HepG2 (cell line): ENCODE data around the gene SAMD9. TPM values are rescaled to one million over a fixed set of nuclear protein-coding genes. Genes with fewer than 3 reads are reported as not detected.

Experiments
- NRL ChIP-seq: sonication (generic); formaldehyde crosslinking; IDR thresholded peaks from 2 replicates; pipeline ENCODE4 v1.5.0; 2020; ENCODE audit warnings: missing genetic modification reagents, mild to moderate bottlenecking, moderate library complexity, borderline replicate concordance
- ZNF570 ChIP-seq: sonication (generic); formaldehyde crosslinking; IDR thresholded peaks from 2 replicates; pipeline ENCODE4 v1.4.0; 2020; ENCODE audit warnings: mild to moderate bottlenecking, missing genetic modification reagents, borderline replicate concordance
- polyA plus RNA-seq, 8 experiments: library from polyadenylated mRNA; depleted of rRNA in 3 of 8; stranded (reverse) in 7 of 8; unstranded in 1 of 8; fragments of >200 nt; fragmentation: Illumina TruSeq in 4 of 8; extraction: Trizol in 4 of 8; gene quantifications; 2 replicates each; pipeline versions ENCODE4 v1.2.1 to v1.2.3, GENCODE V29; 2011 to 2016; ENCODE audit warnings: low read depth in 4 of 8, missing spikeins in 1 of 8, mixed read lengths in 1 of 8; ENCODE audit not compliant: insufficient read depth in 1 of 8
- total RNA-seq, 5 experiments: library from RNA; depleted of rRNA; stranded (reverse); fragments of >200 nt; fragmentation: Illumina TruSeq; extraction: Trizol; gene quantifications; 2 replicates each; pipeline ENCODE4 v1.2.3, GENCODE V29; 2016; ENCODE audit warnings: low read depth in 1 of 5
- TF ChIP-seq, protein P1 (sequence below): sonication (generic); formaldehyde crosslinking; IDR thresholded peaks from 2 replicates; pipeline ENCODE4 v1.5.0; 2020; ENCODE audit warnings: mild to moderate bottlenecking, missing genetic modification reagents, borderline replicate concordance
- TF ChIP-seq, protein P2 (sequence below), 2 experiments: fragments of 450-650 bp in 1 of 2; sonication (generic) in 1 of 2; formaldehyde crosslinking; IDR thresholded peaks; 2 replicates each; pipeline versions ENCODE4 v1.5.0 to v1.8.0; 2020 to 2022; ENCODE audit warnings: mild to moderate bottlenecking in 1 of 2, missing genetic modification reagents in 1 of 2

The SAMD9 gene
- total and polyA plus RNA-seq, 2 of the 13 experiments (the other 11 are each of a cell fraction or from before 2014, with no cell fraction given), result 0.08 to 1.5 TPM

DNA sequence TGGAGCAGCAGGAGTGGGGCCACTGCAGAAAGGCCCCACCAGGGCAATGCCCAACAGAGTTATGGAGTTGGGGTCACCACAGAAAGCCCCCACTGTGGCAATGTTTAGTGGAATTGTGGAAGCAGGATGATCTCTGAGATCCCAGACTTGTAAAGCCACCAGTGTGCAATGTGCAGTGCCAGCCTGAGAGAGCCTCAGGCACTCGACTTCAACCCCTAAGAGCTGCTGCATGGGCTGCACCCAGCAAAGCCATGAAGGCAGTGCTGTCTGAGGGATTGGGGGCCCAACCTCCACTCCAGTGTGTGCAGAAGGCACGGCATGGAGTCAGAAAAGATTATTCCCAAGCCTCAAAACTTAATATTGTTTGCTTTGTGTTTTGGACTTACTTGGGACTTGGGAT lies 20.4 kb downstream of the SAMD9 start (continued):
- TF ChIP-seq, protein P1, sequence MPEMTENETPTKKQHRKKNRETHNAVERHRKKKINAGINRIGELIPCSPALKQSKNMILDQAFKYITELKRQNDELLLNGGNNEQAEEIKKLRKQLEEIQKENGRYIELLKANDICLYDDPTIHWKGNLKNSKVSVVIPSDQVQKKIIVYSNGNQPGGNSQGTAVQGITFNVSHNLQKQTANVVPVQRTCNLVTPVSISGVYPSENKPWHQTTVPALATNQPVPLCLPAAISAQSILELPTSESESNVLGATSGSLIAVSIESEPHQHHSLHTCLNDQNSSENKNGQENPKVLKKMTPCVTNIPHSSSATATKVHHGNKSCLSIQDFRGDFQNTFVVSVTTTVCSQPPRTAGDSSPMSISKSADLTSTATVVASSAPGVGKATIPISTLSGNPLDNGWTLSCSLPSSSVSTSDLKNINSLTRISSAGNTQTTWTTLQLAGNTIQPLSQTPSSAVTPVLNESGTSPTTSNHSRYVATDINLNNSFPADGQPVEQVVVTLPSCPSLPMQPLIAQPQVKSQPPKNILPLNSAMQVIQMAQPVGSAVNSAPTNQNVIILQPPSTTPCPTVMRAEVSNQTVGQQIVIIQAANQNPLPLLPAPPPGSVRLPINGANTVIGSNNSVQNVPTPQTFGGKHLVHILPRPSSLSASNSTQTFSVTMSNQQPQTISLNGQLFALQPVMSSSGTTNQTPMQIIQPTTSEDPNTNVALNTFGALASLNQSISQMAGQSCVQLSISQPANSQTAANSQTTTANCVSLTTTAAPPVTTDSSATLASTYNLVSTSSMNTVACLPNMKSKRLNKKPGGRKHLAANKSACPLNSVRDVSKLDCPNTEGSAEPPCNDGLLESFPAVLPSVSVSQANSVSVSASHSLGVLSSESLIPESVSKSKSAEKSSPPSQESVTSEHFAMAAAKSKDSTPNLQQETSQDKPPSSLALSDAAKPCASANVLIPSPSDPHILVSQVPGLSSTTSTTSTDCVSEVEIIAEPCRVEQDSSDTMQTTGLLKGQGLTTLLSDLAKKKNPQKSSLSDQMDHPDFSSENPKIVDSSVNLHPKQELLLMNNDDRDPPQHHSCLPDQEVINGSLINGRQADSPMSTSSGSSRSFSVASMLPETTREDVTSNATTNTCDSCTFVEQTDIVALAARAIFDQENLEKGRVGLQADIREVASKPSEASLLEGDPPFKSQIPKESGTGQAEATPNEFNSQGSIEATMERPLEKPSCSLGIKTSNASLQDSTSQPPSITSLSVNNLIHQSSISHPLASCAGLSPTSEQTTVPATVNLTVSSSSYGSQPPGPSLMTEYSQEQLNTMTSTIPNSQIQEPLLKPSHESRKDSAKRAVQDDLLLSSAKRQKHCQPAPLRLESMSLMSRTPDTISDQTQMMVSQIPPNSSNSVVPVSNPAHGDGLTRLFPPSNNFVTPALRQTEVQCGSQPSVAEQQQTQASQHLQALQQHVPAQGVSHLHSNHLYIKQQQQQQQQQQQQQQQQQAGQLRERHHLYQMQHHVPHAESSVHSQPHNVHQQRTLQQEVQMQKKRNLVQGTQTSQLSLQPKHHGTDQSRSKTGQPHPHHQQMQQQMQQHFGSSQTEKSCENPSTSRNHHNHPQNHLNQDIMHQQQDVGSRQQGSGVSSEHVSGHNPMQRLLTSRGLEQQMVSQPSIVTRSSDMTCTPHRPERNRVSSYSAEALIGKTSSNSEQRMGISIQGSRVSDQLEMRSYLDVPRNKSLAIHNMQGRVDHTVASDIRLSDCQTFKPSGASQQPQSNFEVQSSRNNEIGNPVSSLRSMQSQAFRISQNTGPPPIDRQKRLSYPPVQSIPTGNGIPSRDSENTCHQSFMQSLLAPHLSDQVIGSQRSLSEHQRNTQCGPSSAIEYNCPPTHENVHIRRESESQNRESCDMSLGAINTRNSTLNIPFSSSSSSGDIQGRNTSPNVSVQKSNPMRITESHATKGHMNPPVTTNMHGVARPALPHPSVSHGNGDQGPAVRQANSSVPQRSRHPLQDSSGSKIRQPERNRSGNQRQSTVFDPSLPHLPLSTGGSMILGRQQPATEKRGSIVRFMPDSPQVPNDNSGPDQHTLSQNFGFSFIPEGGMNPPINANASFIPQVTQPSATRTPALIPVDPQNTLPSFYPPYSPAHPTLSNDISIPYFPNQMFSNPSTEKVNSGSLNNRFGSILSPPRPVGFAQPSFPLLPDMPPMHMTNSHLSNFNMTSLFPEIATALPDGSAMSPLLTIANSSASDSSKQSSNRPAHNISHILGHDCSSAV (CRISPR knock-in tag), result no peak
- TF ChIP-seq ZNF570 (no peak), NRL (no peak)
- TF ChIP-seq, protein P2, sequence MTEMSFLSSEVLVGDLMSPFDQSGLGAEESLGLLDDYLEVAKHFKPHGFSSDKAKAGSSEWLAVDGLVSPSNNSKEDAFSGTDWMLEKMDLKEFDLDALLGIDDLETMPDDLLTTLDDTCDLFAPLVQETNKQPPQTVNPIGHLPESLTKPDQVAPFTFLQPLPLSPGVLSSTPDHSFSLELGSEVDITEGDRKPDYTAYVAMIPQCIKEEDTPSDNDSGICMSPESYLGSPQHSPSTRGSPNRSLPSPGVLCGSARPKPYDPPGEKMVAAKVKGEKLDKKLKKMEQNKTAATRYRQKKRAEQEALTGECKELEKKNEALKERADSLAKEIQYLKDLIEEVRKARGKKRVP (CRISPR knock-in tag; IDR thresholded peaks at IDR 0.05), result no peak
